KMS-11 (cell line): ENCODE measurements around the gene TAF3.

ENCODE experiments used
- H2AFZ ChIP-seq: fragments of 200-600 bp; sonication (generic); 2 replicates; pipeline ENCODE4 v1.6.1; 2016; ENCODE audit warnings: antibody characterized with exemption, mixed run types, low read depth
- H3K27ac ChIP-seq: fragments of 200-600 bp; sonication (generic); 2 replicates; pipeline ENCODE4 v1.6.1; 2016; ENCODE audit warnings: mild to moderate bottlenecking, mixed run types
- H3K27me3 ChIP-seq: fragments of 200-600 bp; sonication (generic); 2 replicates; pipeline ENCODE4 v1.6.1; 2017; ENCODE audit warnings: mild to moderate bottlenecking, low read depth, mixed run types, moderate library complexity; ENCODE audit not compliant: insufficient read depth
- H3K36me3 ChIP-seq: fragments of 200-600 bp; sonication (generic); 2 replicates; pipeline ENCODE4 v1.6.1; 2017; ENCODE audit warnings: mild to moderate bottlenecking, mixed run types; ENCODE audit not compliant: insufficient read depth
- H3K4me1 ChIP-seq: fragments of 200-600 bp; sonication (generic); 2 replicates; pipeline ENCODE4 v1.6.1; 2016; ENCODE audit warnings: mild to moderate bottlenecking, low read depth, mixed run types; ENCODE audit not compliant: poor library complexity, severe bottlenecking
- H3K4me2 ChIP-seq: fragments of 200-600 bp; sonication (generic); 2 replicates; pipeline ENCODE4 v1.7.0; 2016; ENCODE audit warnings: mild to moderate bottlenecking, mixed run types
- H3K4me3 ChIP-seq: fragments of 200-600 bp; sonication (generic); IDR thresholded peaks from 2 replicates; pipeline ENCODE4 v1.6.1; 2017; ENCODE audit warnings: low read depth, low read length, mixed read lengths; ENCODE audit not compliant: insufficient read depth
- H3K79me2 ChIP-seq: fragments of 200-600 bp; sonication (generic); 2 replicates; pipeline ENCODE4 v1.6.1; 2016; ENCODE audit warnings: low read depth, mixed run types; ENCODE audit not compliant: insufficient read depth
- H3K9ac ChIP-seq: fragments of 200-600 bp; sonication (generic); 2 replicates; pipeline ENCODE4 v1.6.1; 2016; ENCODE audit warnings: mild to moderate bottlenecking, mixed run types
- H4K20me1 ChIP-seq: fragments of 200-600 bp; sonication (generic); 2 replicates; pipeline ENCODE4 v1.6.1; 2016; ENCODE audit warnings: mild to moderate bottlenecking, mixed run types; ENCODE audit not compliant: insufficient read depth
- TF ChIP-seq, protein P1 (sequence below): fragments of 200-600 bp; sonication (generic); conservative IDR thresholded peaks from 2 replicates; pipeline ENCODE4 v1.6.1; 2017; ENCODE audit warnings: low read depth, mild to moderate bottlenecking, antibody characterized with exemption, low read length, moderate library complexity, mixed read lengths

The TAF3 gene

DNA sequence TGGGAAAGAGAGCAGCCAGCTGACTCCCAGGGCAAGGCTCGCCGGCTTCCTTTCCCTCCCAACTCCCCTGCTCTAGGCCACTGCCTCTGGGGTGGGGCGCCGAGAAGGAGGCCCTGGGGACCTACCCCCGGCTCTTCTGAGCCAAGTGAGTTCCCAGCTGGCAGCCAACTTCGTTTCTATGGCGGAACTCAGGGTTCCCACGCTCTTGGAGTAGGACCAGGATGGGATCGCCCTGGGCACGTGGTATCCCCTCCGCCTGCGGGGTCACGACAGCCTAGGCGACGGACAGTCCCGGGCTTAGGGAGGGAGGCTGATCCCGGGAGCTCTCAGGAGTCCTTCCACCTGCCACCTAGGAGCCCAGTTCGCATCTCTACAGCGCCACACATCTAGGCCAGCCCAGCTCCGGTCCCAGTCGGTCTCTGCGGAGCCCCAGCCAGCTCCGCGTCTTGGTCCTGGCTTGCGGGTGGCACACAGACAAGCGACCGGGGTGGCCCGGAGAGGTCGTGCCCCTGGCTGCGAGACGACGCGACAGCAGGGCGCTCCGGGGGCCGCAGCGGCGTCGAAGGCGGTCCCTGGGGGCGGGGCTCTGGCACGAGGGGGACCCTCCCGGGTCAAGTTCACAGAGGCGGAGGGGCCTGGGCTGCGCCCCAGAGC is 215.6 kb downstream of the TAF3 start:
- Histone ChIP-seq H3K79me2 (no peaks in the 10 kb centered on the region), H3K4me3 (no peak overlapping the region), H3K27ac (no peak overlapping the region), H4K20me1 (no peaks in the 10 kb centered on the region), H3K4me1 (no peaks in the 10 kb centered on the region), H3K36me3 (no peaks in the 10 kb centered on the region), H3K4me2 (no peak overlapping the region), H3K27me3 (no peaks in the 10 kb centered on the region), H2AFZ (no peak overlapping the region), H3K9ac (no peak overlapping the region)
- TF ChIP-seq, protein P1, sequence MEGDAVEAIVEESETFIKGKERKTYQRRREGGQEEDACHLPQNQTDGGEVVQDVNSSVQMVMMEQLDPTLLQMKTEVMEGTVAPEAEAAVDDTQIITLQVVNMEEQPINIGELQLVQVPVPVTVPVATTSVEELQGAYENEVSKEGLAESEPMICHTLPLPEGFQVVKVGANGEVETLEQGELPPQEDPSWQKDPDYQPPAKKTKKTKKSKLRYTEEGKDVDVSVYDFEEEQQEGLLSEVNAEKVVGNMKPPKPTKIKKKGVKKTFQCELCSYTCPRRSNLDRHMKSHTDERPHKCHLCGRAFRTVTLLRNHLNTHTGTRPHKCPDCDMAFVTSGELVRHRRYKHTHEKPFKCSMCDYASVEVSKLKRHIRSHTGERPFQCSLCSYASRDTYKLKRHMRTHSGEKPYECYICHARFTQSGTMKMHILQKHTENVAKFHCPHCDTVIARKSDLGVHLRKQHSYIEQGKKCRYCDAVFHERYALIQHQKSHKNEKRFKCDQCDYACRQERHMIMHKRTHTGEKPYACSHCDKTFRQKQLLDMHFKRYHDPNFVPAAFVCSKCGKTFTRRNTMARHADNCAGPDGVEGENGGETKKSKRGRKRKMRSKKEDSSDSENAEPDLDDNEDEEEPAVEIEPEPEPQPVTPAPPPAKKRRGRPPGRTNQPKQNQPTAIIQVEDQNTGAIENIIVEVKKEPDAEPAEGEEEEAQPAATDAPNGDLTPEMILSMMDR = no peak

DNA sequence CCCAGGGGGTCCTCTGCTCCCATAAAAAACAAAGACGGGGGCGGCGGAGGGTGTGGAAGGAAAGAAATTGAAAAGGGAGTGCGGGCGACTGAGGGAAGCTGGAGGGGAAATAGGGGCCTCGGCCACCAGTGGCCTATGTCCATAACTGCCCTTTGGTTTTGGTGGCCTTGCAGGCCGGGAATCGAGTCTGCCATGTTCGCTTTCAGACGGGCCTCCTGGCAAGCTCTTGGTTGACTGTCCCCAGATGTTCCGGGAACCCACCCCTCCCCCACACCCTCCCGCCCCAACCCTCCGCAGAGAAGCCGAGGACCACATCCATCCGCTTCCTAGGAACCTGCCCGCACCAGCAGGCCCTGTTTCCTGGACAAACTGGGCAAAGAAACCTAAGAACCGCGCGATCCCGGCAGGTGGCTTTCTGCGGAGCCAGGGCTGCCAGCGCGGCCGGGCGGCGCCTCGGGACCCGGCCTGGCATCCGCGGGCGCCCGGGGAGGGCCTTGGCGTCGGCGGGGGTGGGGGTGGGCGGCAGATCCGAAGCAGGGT is 216.2 kb downstream of the TAF3 start:
- Histone ChIP-seq H3K36me3 (no peaks in the 10 kb centered on the region), H3K9ac (no peak overlapping the region), H3K79me2 (no peaks in the 10 kb centered on the region), H3K27ac (no peak overlapping the region), H2AFZ (no peak overlapping the region), H3K4me1 (no peaks in the 10 kb centered on the region), H4K20me1 (no peaks in the 10 kb centered on the region), H3K27me3 (no peaks in the 10 kb centered on the region), H3K4me2 (no peak overlapping the region), H3K4me3 (no peak overlapping the region)
- TF ChIP-seq, protein P1 = no peak

DNA sequence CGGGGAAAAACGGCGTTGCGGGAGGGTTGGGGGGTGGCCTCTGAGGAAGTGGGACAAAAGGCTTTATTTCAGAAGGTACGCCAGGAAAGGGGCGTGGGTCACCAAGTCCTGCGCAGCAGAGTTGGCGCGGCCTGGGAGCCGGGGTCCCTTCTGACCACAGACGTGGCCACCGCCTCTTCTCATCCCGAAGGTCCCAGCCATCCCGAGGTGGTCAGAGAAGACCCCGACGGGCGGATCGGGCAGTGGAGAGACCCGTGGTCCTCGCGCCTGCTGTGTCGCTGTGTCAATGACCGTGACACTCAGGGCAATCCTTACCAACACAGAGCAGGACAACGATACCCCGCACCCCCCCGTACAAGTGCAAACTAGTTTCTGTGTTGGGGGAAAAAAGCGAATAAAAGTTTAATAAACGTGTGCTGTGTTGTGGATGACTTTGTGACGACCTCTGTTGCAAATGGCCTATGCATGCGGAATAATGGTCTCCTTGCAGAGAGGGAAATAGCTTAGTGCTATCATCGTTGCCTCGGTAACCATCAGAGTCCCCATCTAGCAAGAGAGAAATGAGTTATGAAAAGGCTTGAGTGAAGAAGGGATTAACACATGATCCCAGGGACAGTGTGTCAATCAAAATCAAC is 216.8 kb downstream of the TAF3 start:
- no peaks in the 10 kb centered on the region for H3K79me2 ChIP-seq
- no peaks in the 10 kb centered on the region for H3K27me3 ChIP-seq
- TF ChIP-seq, protein P1 = no peak
- no peak overlapping the region for H3K4me2 ChIP-seq
- H2AFZ ChIP-seq = no peak overlapping the region
- H3K9ac ChIP-seq = no peak overlapping the region
- H3K4me1 ChIP-seq = no peaks in the 10 kb centered on the region
- H4K20me1 ChIP-seq = no peaks in the 10 kb centered on the region
- H3K27ac ChIP-seq = no peak overlapping the region
- no peak overlapping the region for H3K4me3 ChIP-seq
- H3K36me3 ChIP-seq = no peaks in the 10 kb centered on the region

DNA sequence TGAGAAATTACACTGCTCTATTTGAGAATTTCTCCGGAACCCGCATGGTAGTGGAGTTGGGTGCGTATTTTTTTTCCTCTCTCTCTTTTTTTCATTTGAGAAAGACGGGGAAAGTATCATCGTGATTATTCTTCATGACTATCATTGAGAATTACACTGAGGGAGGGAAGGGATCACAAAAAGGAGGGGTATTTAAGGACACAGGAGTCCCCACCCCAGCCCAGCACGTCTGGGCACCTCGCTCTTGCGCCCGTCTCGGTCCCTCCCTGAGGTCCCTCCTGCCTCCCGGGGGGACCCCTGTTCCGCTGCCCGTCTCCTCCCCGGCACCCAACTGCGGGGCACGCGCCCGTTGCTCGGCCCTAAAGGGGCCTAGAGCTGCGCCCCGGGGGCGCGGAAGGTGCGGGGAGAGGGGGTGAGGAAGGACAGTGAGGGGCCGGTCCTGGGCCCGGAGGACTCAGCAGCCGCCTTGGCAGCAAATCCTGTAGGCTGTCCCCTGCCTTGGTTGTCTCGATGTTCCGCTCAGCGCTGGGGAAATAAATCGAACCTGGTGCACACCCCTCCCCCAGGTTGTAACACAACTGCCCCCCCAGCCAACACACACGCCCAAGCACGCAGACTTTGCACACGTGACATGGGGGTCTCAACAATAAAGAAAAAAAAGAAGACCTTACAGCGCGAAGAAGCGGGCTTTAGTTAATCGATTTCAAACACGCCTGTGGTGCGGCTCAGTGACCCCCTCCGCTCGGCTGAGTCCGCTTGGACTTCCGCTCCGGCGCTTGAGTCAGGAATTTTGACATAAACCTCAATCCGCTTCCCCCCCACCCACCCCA is 217.6 kb downstream of the TAF3 start:
- no peak overlapping the region for H3K4me2 ChIP-seq
- H3K4me3 ChIP-seq = no peak overlapping the region
- no peak overlapping the region for H3K27ac ChIP-seq

More for the DNA sequence above, 217.6 kb downstream of the TAF3 start:
- Histone ChIP-seq H3K27me3 (no peaks in the 10 kb centered on the region), H3K4me1 (no peaks in the 10 kb centered on the region), H3K79me2 (no peaks in the 10 kb centered on the region), H4K20me1 (no peaks in the 10 kb centered on the region), H3K9ac (no peak overlapping the region), H3K36me3 (no peaks in the 10 kb centered on the region), H2AFZ (no peak overlapping the region)
- TF ChIP-seq, protein P1 = no peak
